ENCODE data around the gene PLXNA1.

PLXNA1 gene

DNA sequence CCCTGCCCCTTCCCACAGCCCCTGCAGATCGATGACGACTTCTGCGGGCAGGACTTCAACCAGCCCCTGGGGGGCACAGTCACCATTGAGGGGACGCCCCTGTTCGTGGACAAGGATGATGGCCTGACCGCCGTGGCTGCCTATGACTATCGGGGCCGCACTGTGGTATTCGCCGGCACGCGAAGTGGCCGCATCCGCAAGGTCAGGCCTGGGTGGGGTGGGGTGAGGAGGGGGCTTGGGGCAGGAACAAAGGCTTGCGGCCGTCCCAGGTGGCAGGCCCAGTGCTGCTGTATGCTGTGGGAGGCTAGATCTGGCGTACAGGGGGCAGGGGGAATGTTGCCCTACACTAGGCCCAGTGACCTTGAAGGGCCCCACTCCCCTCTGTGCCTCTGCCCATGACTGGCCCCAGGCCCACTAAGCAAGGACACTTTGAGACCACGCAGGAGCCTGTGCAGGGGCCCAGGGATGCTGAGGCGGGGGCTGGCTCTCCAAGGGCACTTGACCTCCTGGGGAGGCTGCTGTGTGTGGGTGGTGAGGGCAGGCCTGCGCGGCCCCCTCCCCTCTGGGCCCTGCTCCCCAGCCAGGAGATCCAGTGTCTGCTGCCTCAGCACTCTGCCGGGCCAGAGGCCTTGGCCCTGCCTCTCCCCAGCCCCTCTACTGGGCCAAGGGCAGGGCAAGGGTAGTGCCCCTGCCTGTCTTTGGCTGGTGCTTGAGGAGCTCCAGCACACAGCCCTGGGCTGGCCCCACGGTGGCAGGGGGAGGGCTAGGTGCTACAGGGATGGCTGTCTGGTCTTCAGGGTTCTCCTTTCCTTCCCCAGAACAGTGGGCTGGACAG, 8.7 kb downstream of the PLXNA1 start:
- no peak overlapping the region for H3K4me3 ChIP-seq (ENCODE audit: low read depth, low read length)
- TF ChIP-seq, protein P1, sequence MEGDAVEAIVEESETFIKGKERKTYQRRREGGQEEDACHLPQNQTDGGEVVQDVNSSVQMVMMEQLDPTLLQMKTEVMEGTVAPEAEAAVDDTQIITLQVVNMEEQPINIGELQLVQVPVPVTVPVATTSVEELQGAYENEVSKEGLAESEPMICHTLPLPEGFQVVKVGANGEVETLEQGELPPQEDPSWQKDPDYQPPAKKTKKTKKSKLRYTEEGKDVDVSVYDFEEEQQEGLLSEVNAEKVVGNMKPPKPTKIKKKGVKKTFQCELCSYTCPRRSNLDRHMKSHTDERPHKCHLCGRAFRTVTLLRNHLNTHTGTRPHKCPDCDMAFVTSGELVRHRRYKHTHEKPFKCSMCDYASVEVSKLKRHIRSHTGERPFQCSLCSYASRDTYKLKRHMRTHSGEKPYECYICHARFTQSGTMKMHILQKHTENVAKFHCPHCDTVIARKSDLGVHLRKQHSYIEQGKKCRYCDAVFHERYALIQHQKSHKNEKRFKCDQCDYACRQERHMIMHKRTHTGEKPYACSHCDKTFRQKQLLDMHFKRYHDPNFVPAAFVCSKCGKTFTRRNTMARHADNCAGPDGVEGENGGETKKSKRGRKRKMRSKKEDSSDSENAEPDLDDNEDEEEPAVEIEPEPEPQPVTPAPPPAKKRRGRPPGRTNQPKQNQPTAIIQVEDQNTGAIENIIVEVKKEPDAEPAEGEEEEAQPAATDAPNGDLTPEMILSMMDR (IDR thresholded peaks at IDR 0.05; ENCODE audit: low read depth, low read length), result no peak
- TF ChIP-seq POLR2A (IDR thresholded peaks at IDR 0.05; ENCODE audit: extremely low read depth, insufficient read length), result no peak
- DNase-seq (ENCODE audit: low read depth), result no peak

DNA sequence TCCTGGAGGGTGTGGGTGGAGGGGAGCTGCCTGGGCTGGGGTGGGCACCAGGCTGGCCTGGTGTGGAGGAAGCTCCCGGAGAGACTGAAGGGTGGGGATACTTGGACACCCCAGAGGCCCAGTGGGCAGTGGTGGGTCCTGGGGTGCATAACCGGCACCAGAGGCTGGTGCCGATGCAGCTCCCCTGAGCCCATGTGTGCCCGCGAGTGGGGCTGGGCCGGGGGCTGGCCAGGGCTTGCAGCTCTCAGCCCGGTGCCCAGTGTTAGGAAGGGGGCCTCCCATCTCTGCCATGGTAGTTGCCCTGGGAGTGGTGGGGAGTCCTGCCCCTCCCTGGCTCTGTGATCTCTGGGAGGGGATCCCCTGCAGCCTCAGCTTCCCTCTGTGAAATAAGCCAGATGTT, 9.3 kb downstream of the PLXNA1 start:
- DNase-seq (ENCODE audit: low read depth), result no peak
- H3K4me3 ChIP-seq (ENCODE audit: low read depth, low read length), result no peak overlapping the region
- TF ChIP-seq, protein P2, sequence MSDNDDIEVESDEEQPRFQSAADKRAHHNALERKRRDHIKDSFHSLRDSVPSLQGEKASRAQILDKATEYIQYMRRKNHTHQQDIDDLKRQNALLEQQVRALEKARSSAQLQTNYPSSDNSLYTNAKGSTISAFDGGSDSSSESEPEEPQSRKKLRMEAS (IDR thresholded peaks at IDR 0.05; ENCODE audit: low read depth, low read length), result no peak
- TF ChIP-seq, protein P1 (IDR thresholded peaks at IDR 0.05; ENCODE audit: low read depth, low read length), result no peak
- TF ChIP-seq MYC (IDR thresholded peaks at IDR 0.05; ENCODE audit: low read depth, low read length) (no peak), POLR2A (IDR thresholded peaks at IDR 0.05; ENCODE audit: extremely low read depth, insufficient read length) (no peak)

DNA sequence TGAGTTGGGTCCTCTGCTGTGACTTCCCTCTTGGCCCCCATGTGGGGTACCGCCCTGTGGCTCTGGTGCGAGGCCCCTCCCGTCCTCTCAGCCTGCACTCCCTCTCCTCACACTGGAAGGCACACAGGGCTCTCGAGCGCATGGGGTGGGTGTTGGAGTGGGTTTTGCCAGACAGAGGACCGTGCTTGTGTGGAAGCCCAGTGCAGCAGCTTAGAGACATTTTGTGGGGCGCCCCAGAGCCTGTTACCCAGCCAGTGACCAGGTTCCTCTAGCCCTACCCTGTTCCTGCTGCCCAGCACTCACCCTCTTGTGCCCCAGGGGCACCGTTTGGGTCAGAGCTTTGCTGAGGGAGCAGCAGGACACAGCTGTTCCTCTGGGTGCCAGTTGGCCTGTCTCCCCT, 9.9 kb downstream of the PLXNA1 start:
- DNase-seq (ENCODE audit: low read depth), result no peak
- H3K4me3 ChIP-seq (ENCODE audit: low read depth, low read length), result no peak overlapping the region
- TF ChIP-seq MYC (IDR thresholded peaks at IDR 0.05; ENCODE audit: low read depth, low read length), result no peak
- TF ChIP-seq, protein P1 (IDR thresholded peaks at IDR 0.05; ENCODE audit: low read depth, low read length), result no peak
- TF ChIP-seq, protein P2 (IDR thresholded peaks at IDR 0.05; ENCODE audit: low read depth, low read length), result no peak
- TF ChIP-seq POLR2A (IDR thresholded peaks at IDR 0.05; ENCODE audit: extremely low read depth, insufficient read length), result no peak

DNA sequence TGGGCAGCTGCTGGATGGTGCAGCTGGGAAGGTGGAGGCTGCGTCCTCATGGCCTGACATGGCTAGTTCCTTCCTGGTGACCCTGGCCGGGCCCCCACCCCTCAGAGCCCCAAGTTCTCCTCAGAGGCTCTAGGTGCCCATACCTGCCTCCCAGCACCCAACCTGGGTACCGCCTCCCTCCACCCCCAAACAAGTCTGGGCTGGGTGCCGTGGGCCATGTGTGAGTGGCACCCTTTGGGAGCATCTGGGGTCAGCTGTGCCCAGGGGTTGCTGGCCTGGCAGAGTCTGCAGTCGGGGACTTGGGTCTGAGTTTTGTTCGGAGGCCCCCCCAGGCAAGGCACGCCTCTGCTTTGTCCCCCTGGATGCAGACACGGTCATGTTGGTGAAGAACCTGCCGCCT, 10.5 kb downstream of the PLXNA1 start:
- no peak overlapping the region for H3K4me3 ChIP-seq (ENCODE audit: low read depth, low read length)
- TF ChIP-seq POLR2A (IDR thresholded peaks at IDR 0.05; ENCODE audit: extremely low read depth, insufficient read length) (no peak), MYC (IDR thresholded peaks at IDR 0.05; ENCODE audit: low read depth, low read length) (no peak)
- TF ChIP-seq, protein P1 (IDR thresholded peaks at IDR 0.05; ENCODE audit: low read depth, low read length), result no peak
- TF ChIP-seq, protein P2 (IDR thresholded peaks at IDR 0.05; ENCODE audit: low read depth, low read length), result no peak
- DNase-seq (ENCODE audit: low read depth), result no peak

DNA sequence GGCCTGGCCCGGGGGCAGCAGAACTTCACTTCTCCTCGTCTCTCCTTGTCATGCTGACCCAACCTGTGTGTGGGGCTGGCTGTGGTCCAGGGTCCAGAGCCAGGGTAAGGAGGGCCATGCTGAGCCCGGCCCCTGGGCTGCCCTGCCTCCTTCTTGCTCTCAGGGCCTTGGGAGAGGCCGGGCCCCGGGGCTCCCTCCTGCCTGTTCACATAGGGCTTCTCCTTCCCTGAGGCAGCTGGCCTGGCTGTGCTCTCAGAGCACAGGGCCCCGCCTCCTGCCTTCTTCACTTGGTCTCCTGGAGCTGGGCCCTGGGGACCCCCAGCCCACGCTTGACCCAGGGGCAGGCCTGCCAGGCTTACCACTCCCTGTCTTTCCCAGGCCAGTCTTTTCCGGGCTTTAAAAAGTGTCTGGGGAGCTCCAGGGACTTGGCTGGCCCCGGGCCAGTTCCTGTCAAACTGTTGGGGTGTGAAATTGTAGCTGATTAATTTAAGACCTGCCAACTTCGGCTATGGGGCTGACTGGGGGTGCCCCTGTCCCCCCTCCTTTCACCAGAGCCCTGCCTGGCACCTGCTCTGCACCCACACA, 11.8 kb downstream of the PLXNA1 start:
- H3K4me3 ChIP-seq (ENCODE audit: low read depth, low read length), result no peak overlapping the region
- no peak for TF ChIP-seq POLR2A (IDR thresholded peaks at IDR 0.05; ENCODE audit: extremely low read depth, insufficient read length)
- TF ChIP-seq, protein P1 (IDR thresholded peaks at IDR 0.05; ENCODE audit: low read depth, low read length), result no peak
- TF ChIP-seq, protein P2 (IDR thresholded peaks at IDR 0.05; ENCODE audit: low read depth, low read length), result no peak
- no peak for TF ChIP-seq MYC (IDR thresholded peaks at IDR 0.05; ENCODE audit: low read depth, low read length)
- DNase-seq (ENCODE audit: low read depth), result no peak
